Thyroid gland (tissue), 4 donors: ENCODE results near the gene CNN1.

Experiments used
- POLR2A ChIP-seq, 2 donors: fragments of 450-650 bp; IDR thresholded peaks; one replicate each; pipeline ENCODE4 v1.6.1; 2017; ENCODE audit warnings: antibody characterized with exemption in 2 of 2, mild to moderate bottlenecking in 2 of 2, moderate library complexity in 1 of 2
- TF ChIP-seq, protein P1 (sequence below), 6 experiments: fragments of 200-600 bp in 3 of 6; fragments of 450-650 bp in 3 of 6; sonication (generic) in 3 of 6; IDR thresholded peaks; one replicate each; pipeline ENCODE4 v1.5.1; 2016 to 2019; ENCODE audit warnings: antibody characterized with exemption in 6 of 6, mild to moderate bottlenecking in 2 of 6, inconsistent platforms in 1 of 6, moderate library complexity in 1 of 6

DNA sequence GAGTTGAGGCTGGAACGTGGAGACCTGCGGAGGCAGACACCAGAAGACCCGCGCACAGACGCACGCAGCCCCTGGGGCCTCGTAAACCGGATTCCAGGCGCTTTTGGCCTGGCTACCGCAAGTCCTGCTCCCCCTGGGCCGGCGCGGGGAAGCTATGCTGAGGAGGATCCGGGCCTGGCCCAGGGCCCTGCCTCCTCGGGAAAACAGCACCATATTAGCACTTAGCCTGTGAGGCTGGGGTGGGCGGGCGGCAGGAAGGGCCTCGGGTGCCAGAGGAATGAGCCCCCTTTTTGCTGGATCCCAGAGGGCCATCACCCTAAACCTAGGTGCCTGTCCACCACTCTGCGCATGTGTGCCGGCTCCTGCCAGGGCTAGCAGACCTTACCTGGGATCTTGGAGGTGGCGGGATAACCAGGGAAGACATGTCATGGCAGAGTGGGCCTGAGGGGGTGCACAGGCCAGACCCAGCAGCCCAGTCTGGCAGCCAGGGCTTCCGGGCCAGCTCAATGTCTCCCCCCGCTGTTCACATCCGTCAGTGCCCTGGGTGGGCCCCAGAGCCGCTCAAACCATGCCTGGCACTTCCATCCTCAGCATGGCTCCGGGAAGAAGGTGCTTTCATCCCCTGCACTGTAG lies 13.1 kb downstream of the CNN1 start:
- TF ChIP-seq, protein P1, sequence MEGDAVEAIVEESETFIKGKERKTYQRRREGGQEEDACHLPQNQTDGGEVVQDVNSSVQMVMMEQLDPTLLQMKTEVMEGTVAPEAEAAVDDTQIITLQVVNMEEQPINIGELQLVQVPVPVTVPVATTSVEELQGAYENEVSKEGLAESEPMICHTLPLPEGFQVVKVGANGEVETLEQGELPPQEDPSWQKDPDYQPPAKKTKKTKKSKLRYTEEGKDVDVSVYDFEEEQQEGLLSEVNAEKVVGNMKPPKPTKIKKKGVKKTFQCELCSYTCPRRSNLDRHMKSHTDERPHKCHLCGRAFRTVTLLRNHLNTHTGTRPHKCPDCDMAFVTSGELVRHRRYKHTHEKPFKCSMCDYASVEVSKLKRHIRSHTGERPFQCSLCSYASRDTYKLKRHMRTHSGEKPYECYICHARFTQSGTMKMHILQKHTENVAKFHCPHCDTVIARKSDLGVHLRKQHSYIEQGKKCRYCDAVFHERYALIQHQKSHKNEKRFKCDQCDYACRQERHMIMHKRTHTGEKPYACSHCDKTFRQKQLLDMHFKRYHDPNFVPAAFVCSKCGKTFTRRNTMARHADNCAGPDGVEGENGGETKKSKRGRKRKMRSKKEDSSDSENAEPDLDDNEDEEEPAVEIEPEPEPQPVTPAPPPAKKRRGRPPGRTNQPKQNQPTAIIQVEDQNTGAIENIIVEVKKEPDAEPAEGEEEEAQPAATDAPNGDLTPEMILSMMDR (IDR thresholded peaks at IDR 0.05), result no peak
- TF ChIP-seq POLR2A (IDR thresholded peaks at IDR 0.05), result no peak
